Activated T-cell treated with anti-CD3 and anti-CD28 coated beads for 1 hour (primary cell): Measurements from ENCODE around the gene METTL2B.
A peak's percentile ranks its signal among the peaks of the same experiment; 100 is the strongest.

Experiments used
- DNase-seq: peaks from one replicate; pipeline ENCODE4 v3.0.0-alpha.2; 2020; ENCODE audit warnings: low read depth

Gene METTL2B

DNA sequence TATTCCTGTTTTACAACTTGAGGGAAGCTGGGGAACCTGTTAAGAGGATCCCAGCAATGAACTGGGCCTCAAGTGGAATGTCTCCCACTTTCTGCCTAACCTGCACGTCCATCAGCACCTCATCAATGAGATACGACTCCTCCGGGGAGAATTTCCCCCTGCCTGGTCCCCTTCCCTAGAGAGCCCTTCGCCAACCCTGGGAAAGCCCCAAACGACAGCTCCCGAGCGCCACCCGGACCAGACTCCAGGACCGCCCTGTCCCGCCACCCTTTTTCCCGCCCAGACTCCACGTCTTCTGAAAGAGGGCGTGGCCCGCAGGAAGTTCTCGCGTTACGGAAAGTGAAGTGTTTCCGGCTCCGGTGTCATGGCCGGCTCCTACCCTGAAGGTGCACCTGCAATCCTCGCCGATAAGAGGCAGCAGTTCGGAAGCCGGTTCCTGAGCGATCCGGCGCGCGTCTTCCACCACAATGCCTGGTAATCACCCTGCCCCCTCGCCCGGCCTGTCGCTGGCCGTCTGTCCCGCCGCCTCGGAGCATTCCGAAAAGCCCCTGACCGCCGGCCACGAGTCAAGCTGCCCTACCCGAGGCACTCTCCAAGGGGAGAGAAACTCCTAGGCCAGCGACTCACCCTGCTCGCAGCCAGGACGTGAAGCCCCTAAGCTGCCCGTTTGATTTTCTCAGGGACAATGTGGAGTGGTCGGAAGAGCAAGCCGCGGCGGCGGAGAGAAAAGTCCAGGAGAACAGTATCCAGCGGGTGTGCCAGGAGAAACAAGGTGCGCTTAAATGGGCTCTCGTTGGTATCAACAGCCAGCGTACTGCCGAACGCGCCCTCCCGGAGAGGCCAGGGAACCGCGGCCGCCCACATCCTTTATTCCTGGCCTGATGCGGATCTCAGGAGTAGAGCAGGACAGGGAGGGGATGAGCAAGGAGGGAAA, at the start of gene METTL2B:
METTL2B (plus strand) TSS at position 347 of the 934 bp plus-strand sequence; CDS start at position 365, 18 bp downstream.
- DNase-seq, result peak; percentile 75

DNA sequence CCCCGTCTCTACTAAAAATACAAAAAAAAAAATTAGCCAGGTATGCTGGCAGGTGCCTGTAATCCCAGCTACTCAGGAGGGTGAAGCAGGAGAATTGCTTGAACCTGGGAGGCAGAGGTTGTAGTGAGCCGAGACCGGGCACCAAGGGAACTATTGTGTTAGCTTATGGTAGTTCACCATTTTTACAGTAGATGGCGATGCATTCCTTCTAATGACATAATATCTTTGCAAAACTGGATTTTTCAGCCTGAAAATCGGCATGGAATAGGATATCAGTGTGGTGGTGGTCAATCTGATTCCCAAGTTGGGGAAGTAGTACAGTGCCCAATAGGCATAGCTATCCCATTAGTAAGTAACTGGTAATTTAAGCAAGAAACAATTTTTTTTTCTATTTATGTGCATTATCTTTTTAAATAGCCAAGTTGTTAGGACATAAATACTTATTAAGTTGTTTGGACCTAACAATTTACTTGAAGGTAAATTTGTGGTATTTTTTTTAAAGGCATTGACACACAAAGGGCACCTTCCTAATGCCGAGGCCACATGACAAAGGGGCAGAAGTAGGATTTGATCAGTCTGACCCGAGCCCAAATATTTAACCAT, 49.2 kb upstream of the METTL2B start:
- DNase-seq, result no peak

GRCh38 chr7:128430207-128430606, 46.3 kb upstream of the METTL2B start:
- no peak for DNase-seq

GRCh38 chr7:128431221-128431620, 45.3 kb upstream of the METTL2B start:
- DNase-seq, result no peak

- no peak for DNase-seq
These were observed 44.8 kb upstream of the METTL2B start for GRCh38 chr7:128431754-128432153.

DNA sequence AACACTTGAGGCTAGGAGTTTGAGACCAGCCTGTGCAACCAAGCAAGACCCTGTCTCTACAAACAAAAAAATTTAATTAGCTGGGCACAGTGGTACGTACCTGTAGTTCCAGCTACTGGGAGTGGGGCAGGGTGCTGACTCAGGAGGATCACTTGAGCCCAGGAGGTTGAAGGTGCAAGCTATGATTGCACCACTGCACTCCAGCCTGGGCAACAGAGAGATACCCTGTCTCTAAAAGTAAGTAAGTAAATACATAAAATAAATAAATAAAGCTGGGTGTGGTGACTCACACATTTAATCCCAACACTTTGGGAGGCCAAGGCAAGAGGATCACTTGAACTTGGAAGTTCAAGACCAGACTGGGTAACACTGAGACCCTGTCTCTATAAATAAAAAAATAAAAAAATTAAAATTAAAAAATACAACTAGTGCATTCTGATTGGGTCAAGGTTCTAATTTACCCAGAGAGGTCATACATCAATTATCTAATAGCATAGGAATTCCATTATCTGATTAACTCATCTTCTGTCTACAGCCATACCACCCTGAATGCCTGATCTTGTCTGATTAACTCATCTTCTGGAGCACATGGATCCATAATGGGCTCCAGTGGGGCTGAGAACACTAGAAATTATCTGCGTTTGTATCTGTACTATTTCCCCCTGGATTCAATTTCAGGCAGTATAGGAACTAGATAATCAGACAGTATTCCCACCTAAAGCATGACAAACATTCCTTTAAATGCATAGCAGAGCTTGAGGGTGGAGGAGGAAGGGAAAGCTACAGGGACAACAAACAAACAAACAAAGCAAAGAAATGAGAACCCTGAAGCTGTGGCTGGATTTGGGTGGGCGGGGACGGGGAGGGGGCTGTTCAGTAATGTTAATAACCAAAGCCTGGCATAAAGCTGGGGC, 41.9 kb upstream of the METTL2B start:
- DNase-seq, result no peak

GRCh38 chr7:128435327-128435686, 41.2 kb upstream of the METTL2B start:
- DNase-seq, result no peak

DNA sequence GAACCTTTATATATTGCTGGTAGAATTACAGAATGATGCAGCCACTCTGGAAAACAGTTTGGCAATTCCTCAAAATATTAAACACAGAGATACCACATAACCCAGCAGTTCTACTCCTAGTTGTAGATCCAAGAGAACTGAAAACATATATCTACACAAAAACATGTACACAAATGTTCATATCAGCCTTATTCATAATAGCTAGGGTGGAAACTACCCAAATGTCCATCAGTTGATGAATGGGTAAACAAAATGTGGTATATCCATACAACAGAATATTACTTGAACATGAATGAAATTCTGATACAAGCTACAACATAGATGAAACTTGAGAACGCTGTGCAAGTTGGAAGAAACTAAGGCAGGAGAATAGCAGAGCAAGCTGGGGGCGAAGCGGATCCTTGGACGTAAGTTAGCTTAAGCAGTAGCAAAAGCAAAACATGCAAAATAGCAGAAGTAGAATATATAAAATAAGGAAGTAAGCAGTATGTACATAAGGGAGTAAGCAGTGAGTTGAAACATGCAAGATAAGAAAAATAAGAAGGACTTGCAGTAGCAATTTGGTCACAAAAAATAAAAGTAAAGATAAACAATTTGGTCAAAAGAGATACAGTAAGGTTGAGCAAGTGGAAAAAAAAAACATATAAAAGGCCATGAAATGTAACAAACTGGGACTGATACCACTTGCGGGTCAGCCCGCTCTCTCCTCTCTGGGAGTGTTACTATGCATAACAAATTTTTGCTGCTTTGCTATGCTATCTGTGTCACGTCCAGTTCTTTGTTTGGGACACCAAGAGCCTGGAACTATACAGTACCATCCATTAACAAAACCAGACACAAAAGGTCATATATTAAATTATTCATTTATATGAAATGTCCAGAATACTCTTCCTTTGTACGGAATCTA, 38.9 kb upstream of the METTL2B start:
- DNase-seq, result no peak

- DNase-seq, result no peak
These were observed 34.2 kb upstream of the METTL2B start for GRCh38 chr7:128442356-128442755.

DNA sequence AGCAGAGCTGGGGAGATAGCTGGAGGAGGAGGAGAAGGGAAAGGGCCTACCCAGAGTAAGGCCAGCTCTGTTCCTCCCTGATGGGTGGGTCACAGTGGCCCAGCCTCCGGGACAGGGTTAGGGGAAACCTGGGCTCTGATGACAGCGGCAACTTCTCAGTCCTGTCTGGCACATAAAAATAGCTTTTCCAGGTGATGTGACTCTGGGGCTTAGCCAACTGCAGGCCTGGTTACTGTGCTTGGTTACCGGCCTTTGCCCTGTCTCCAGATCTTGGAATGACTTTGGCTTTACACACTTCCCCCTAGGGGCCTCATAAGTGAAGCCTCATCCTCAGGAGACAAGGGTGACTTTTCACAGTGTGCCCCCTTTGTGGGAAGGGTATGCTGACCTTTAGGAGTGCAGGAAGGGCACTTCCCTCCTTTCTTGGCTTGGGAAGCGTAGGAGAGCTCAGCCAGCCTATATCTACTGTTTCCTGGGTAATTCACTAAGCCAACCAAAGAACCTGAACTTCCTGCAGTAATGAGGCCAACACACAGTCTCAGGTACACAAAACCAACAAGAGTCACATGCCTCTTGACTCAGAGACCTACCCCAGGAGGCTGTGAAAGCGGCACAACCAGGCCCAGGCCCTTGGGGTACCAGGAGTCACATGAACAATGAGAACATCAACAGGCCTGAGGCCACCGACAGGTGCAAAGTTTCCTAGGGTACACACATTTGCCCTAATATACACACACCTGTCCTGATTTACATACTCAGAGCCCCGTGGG, 32.5 kb upstream of the METTL2B start:
- no peak for DNase-seq

DNA sequence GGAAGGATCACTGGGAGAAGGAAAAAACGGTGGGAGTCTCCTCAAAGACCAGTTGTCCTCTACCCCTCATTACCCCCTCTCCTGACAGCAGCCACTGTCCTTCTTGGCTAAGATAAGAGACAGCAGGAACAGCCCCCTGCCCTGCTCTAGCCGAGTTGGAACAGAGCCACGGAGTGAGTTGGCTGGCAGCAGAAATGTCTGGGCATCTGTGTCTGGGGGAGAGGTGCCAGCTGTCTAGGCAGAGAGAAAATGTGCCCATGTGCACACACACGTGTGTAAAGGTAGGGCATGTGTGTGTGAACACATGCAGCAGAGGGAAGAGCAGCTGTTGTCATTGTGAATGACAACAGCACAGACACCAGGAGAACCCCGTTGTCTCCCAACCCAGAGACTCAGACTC, 30.2 kb upstream of the METTL2B start:
- no peak for DNase-seq

GRCh38 chr7:128447941-128448564, 28.5 kb upstream of the METTL2B start:
- DNase-seq, result no peak

DNA sequence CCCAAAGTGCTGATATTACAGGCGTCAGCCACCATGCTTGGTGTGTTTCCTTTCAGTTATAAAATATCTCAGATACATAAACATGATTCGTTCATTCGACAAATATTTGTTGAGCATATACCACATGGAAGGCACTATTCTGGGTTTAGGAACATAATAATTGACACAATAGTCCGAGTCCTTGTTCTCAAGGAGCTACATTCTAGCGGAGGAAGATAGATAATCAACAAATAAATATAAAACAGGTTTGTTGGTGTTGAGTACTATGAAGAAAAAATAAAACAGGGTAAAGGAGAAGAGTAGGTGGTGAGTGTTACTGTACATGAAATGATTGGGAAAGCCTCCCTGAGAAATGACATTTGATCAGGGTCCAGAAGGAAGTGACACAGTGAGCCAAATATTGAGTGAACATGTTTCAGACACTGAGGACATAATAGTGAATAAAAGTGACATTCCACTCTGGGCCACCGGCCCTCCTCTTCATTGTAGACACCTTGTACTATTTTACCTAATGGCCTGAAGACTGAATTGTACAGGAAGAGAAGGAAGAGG, 27.7 kb upstream of the METTL2B start:
- DNase-seq, result no peak

- DNase-seq, result no peak
These were observed 26.1 kb upstream of the METTL2B start for GRCh38 chr7:128450409-128450808.

- no peak for DNase-seq
These were observed 25.6 kb upstream of the METTL2B start for GRCh38 chr7:128450913-128451312.

GRCh38 chr7:128452552-128452951, 24.0 kb upstream of the METTL2B start:
- DNase-seq, result no peak

GRCh38 chr7:128453836-128454804, 22.4 kb upstream of the METTL2B start:
- no peak for DNase-seq

DNA sequence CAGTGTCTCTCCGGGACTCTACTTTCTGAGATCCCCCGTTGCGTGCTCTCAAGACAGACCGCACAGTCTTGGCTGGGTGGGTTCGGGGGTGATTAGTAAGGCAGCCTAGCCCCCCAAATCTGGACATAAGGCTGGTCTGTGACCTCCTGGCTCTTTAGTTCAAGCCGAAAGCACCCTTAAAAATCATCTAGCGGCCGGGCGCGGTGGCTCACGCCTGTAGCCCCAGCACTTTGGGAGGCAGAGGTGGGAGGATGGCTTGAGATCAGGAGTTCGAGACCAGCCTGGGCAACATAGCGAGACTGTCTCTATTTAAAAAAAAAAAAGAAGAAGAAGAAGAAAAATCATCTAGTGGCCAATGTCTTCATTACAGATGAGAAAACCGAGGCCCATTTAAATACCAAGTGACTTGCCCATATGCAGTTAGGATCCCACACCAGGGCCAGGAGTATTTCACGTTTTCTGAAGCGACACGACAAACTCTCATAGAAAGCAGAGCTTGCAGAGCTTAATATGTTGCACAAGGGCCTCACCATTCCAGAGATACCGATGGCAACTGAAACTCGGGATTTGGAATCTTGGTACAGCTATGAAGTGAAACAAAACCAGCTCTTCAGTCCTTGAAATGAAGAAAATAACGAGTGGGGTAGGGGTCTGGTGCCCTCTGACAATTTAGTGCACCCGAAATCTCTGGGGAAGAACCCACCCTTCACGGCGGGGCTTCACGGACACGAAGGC, 21.6 kb upstream of the METTL2B start:
- no peak for DNase-seq
